SJSA1 (cell line): ENCODE results near the gene ROMO1. TPM values are rescaled to one million over a fixed set of nuclear protein-coding genes. Genes with fewer than 3 reads are reported as not detected.
A peak's percentile ranks its signal among the peaks of the same experiment; 100 is the strongest.
"Not testable (repeated sequence)": the region's sequence is repeated elsewhere in the genome, so short reads cannot be mapped to it uniquely, and the experiment has no call there.

Experiments
- DNase-seq, 2 experiments: peaks; one replicate each; pipeline ENCODE4 v3.0.0-alpha.2; 2015 to 2020; ENCODE audit warnings: low spot score in 2 of 2, low read depth in 1 of 2
- H3K27ac ChIP-seq: fragments of 250-450 bp; sonication (Bioruptor Pico); 2 replicates; pipeline ENCODE4 v1.5.1; 2020; ENCODE audit warnings: mild to moderate bottlenecking, moderate library complexity
- H3K27me3 ChIP-seq: fragments of 250-450 bp; sonication (Bioruptor Pico); replicated peaks from 2 replicates; pipeline ENCODE4 v1.5.1; 2020; ENCODE audit warnings: mild to moderate bottlenecking, moderate library complexity
- H3K36me3 ChIP-seq: fragments of 250-450 bp; sonication (Bioruptor Pico); 2 replicates; pipeline ENCODE4 v1.5.1; 2020; ENCODE audit warnings: mild to moderate bottlenecking
- H3K4me1 ChIP-seq: fragments of 250-450 bp; sonication (Bioruptor Pico); replicated peaks from 2 replicates; pipeline ENCODE4 v1.6.1; 2021; ENCODE audit warnings: mild to moderate bottlenecking
- H3K4me3 ChIP-seq: fragments of 250-450 bp; sonication (Bioruptor Pico); 2 replicates; pipeline ENCODE4 v1.5.1; 2020; ENCODE audit warnings: mild to moderate bottlenecking
- H3K9me3 ChIP-seq: fragments of 250-450 bp; sonication (Bioruptor Pico); replicated peaks from 2 replicates; pipeline ENCODE4 v1.5.1; 2020; ENCODE audit warnings: mild to moderate bottlenecking
- total RNA-seq: library from RNA; depleted of rRNA; stranded (reverse); fragments of >200 nt; shearing (Covaris generic); gene quantifications from 2 replicates; pipeline ENCODE4 v1.2.3, GENCODE V29; 2014

The ROMO1 gene
- total RNA-seq, 1 experiment from 2014 or later = 288 TPM

DNA sequence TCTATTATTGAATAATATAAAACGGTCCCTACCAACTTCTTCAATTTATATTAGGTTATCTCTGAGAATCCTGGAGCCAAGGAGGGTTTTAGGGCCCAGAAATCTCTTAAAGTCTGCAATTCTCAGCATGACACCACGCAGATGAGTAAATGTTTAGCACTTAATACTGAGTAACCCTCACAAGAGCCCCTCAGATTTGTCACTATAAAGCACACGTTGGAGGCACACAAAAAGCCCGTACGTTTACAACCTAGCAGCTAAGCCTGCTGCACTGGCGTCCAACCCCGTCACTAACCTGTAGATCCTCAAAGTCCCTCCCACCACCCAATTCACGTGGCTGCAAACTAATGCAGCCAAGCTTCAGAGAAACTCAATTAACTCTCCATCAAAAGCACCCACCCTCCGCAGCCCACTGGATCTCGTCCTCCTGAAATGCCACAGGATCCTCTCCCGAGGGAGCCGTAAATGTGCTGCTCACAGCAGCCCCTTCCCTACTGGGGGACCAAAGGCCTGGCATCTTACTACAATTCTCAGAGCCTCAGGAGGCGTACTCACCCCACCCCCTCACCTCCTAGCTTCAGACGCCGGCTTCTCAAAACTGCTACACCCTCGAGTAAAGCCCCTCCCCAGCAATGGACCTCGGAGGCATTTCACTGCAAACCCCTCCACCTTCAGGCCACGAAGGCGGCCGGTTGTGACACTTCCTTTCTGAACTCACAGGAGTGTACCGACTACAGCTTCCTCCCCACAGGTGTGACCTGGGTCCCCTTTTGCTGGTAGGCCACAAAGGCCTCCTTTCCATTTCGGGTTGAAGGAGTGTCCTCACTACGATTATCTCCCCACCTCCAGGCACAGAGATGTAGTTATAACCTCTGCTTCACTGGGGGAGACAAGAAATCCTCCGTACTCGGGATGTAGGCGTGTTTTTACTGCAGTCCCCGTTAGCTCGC, 35.4 kb upstream of the ROMO1 start:
- H3K4me1 ChIP-seq = peaks cover 29% of the 10 kb centered on the region
- peak overlapping the region; percentile 73 for H3K4me3 ChIP-seq
- H3K36me3 ChIP-seq = peaks cover 16% of the 10 kb centered on the region
- no peak for DNase-seq
- no peaks in the 10 kb centered on the region for H3K9me3 ChIP-seq
- H3K27ac ChIP-seq = peak overlapping the region; percentile 90
- H3K27me3 ChIP-seq = no peaks in the 10 kb centered on the region

- Histone ChIP-seq H3K4me1 (peaks cover 29% of the 10 kb centered on the region), H3K36me3 (peaks cover 24% of the 10 kb centered on the region), H3K27ac (peak within 1 kb of the TSS; percentile 90), H3K4me3 (peak within 1 kb of the TSS; percentile 73), H3K9me3 (no peaks in the 10 kb centered on the region), H3K27me3 (no peaks in the 10 kb centered on the region)
- DNase-seq = peak; percentile 94 to 95
These were observed 34.6 kb upstream of the ROMO1 start, which contains the start of the genes CPNE1 and RBM12 for GRCh38 chr20:35664466-35665206. TSS of gene CPNE1 (minus strand) at chr20:35664900. CDS start at chr20:35632923, 31,977 bp downstream. TSS of gene RBM12 (minus strand) at chr20:35664900. CDS start at chr20:35655322, 9,578 bp downstream.

GRCh38 chr20:35665949-35666288, 33.3 kb upstream of the ROMO1 start:
- no peak overlapping the region for H3K4me3 ChIP-seq
- H3K36me3 ChIP-seq = peaks cover 32% of the 10 kb centered on the region
- no peak for DNase-seq
- H3K27ac ChIP-seq = no peak overlapping the region
- H3K4me1 ChIP-seq = peaks cover 23% of the 10 kb centered on the region
- no peaks in the 10 kb centered on the region for H3K27me3 ChIP-seq
- no peaks in the 10 kb centered on the region for H3K9me3 ChIP-seq

DNA sequence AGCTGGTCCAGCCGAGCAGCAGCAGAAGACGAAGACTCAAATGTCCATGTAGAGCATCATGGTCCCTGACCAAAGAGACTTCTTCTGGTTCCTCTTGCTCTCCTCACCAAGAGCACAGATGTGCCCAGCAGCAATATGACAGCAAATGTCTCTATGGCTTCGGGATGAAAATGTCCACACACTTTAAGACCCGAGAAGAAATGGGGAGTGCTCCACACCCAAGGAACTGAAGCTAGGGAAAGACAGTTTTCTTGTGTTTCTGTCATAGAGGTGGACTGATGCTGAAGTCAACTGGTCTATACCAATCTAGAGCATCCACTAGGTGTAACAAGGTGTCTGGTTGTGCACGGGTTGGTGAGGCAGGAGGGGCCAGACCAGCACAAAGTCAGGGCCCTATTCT, 30.0 kb upstream of the ROMO1 start:
- Histone ChIP-seq H3K4me3 (no peak overlapping the region), H3K36me3 (peaks cover 50% of the 10 kb centered on the region), H3K27me3 (no peaks in the 10 kb centered on the region), H3K4me1 (peaks cover 4% of the 10 kb centered on the region), H3K9me3 (no peaks in the 10 kb centered on the region), H3K27ac (no peak overlapping the region)
- no peak for DNase-seq

GRCh38 chr20:35669681-35670080, 29.5 kb upstream of the ROMO1 start:
- no peaks in the 10 kb centered on the region for H3K27me3 ChIP-seq
- H3K9me3 ChIP-seq = no peaks in the 10 kb centered on the region
- H3K4me3 ChIP-seq = no peak overlapping the region
- DNase-seq = no peak
- H3K27ac ChIP-seq = no peak overlapping the region
- peaks cover 50% of the 10 kb centered on the region for H3K36me3 ChIP-seq
- peaks cover 4% of the 10 kb centered on the region for H3K4me1 ChIP-seq

GRCh38 chr20:35673884-35674283, 25.3 kb upstream of the ROMO1 start:
- Histone ChIP-seq H3K4me1 (no peaks in the 10 kb centered on the region), H3K27ac (no peak overlapping the region), H3K4me3 (no peak overlapping the region), H3K27me3 (no peaks in the 10 kb centered on the region), H3K9me3 (no peaks in the 10 kb centered on the region), H3K36me3 (peaks cover 49% of the 10 kb centered on the region)
- DNase-seq = no peak

GRCh38 chr20:35674921-35675320, 24.3 kb upstream of the ROMO1 start:
- Histone ChIP-seq H3K4me3 (no peak overlapping the region), H3K36me3 (peaks cover 42% of the 10 kb centered on the region), H3K4me1 (no peaks in the 10 kb centered on the region), H3K27me3 (no peaks in the 10 kb centered on the region), H3K27ac (no peak overlapping the region), H3K9me3 (no peaks in the 10 kb centered on the region)
- DNase-seq = no peak

- Histone ChIP-seq H3K4me3 (no peak overlapping the region), H3K4me1 (no peaks in the 10 kb centered on the region), H3K27me3 (no peaks in the 10 kb centered on the region), H3K36me3 (peaks cover 11% of the 10 kb centered on the region; the same call in 1 of the 2 replicates), H3K27ac (no peak overlapping the region), H3K9me3 (no peaks in the 10 kb centered on the region)
- no peak for DNase-seq
These were observed 18.6 kb upstream of the ROMO1 start for GRCh38 chr20:35680452-35681183.

GRCh38 chr20:35681960-35682359, 17.2 kb upstream of the ROMO1 start:
- H3K4me3 ChIP-seq = no peak overlapping the region
- H3K9me3 ChIP-seq = no peaks in the 10 kb centered on the region
- peaks cover 11% of the 10 kb centered on the region; the same call in 1 of the 2 replicates for H3K36me3 ChIP-seq
- no peaks in the 10 kb centered on the region for H3K4me1 ChIP-seq
- no peak for DNase-seq
- no peaks in the 10 kb centered on the region for H3K27me3 ChIP-seq
- H3K27ac ChIP-seq = no peak overlapping the region

DNA sequence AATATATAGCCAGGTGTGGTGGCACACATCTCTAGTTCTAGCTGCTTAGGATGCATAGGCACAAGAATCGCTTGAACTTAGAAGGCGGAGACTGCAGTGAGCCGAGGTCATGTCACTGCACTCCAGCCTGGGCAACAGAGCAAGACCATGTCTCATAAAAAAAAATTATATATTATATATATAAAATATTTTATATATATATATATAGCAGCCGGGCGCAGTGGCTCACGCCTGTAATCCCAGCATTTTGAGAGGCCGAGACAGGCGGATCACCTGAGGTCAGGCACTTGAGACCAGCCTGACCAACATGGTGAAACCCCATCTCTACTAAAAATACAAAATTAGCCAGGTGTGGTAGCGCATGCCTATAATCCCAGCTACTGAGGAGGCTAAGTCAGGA, 13.8 kb upstream of the ROMO1 start:
- H3K36me3 ChIP-seq = peaks cover 23% of the 10 kb centered on the region

GRCh38 chr20:35686872-35687271, 12.3 kb upstream of the ROMO1 start:
- H3K36me3 ChIP-seq = peaks cover 19% of the 10 kb centered on the region
- not testable (repeated sequence) for H3K4me1 ChIP-seq
- peak in 1 of 2 experiments; percentile 5 for DNase-seq

More for the DNA sequence above, 13.8 kb upstream of the ROMO1 start:
- DNase-seq, H3K9me3 ChIP-seq, H3K4me3 ChIP-seq, H3K27me3 ChIP-seq, H3K4me1 ChIP-seq, H3K27ac ChIP-seq: not testable (repeated sequence)

GRCh38 chr20:35690265-35690664, 8.9 kb upstream of the ROMO1 start:
- H3K4me1 ChIP-seq = no peaks in the 10 kb centered on the region
- DNase-seq = peak in 1 of 2 experiments; percentile 8
- no peak overlapping the region for H3K27ac ChIP-seq
- H3K27me3 ChIP-seq = no peaks in the 10 kb centered on the region
- no peak overlapping the region for H3K4me3 ChIP-seq
- H3K36me3 ChIP-seq = peaks cover 25% of the 10 kb centered on the region
- no peaks in the 10 kb centered on the region for H3K9me3 ChIP-seq

More at GRCh38 chr20:35686872-35687271, 12.3 kb upstream of the ROMO1 start:
- H3K27ac ChIP-seq, H3K4me3 ChIP-seq, H3K27me3 ChIP-seq, H3K9me3 ChIP-seq: not testable (repeated sequence)

DNA sequence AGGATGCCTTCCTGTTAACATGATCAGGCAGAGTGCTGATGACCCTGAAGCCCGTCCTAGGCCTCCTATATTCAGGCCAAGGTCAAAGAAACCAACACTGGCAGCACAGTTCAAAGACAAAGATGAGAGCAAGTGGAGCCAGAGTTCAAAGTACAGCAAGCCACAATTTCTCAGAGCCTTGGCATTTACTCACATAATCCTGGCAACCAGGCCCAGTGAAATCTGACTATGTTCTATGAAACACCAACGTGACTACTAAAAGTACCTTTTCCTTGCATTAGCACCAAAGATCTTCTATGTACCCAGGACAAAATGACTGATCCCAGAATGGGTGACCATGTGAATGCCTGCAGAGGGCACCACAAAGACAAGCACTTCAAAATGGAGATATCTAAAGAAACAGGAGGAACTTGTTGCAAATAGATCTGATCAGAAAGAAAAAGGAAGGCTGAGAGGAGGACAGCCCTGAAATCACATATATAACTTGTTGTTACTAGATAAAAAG, 3.9 kb upstream of the ROMO1 start:
- no peak overlapping the region for H3K27ac ChIP-seq
- H3K27me3 ChIP-seq = no peaks in the 10 kb centered on the region
- peak in 1 of 2 experiments; percentile 10 for DNase-seq
- H3K4me3 ChIP-seq = no peak overlapping the region
- no peaks in the 10 kb centered on the region for H3K9me3 ChIP-seq
- H3K4me1 ChIP-seq = peaks cover 10% of the 10 kb centered on the region
- H3K36me3 ChIP-seq = peaks cover 28% of the 10 kb centered on the region
